HepG2 (cell line): ENCODE results near the gene UGGT1. TPM values are rescaled to one million over a fixed set of nuclear protein-coding genes. Genes with fewer than 3 reads are reported as not detected.
A peak's percentile ranks its signal among the peaks of the same experiment; 100 is the strongest.

Source experiments
- FOXM1 ChIP-seq: sonication (generic); formaldehyde crosslinking; IDR thresholded peaks from 2 replicates; pipeline ENCODE4 v1.5.0; 2020; ENCODE audit warnings: missing genetic modification reagents
- HMG20B ChIP-seq: conservative IDR thresholded peaks from 2 replicates; pipeline ENCODE4 v1.6.1; 2016; ENCODE audit warnings: missing genetic modification reagents, missing compliant biosample characterization
- JUN ChIP-seq: sonication (generic); formaldehyde crosslinking; IDR thresholded peaks from 2 replicates; pipeline ENCODE4 v1.4.0; 2020; ENCODE audit warnings: mild to moderate bottlenecking, missing genetic modification reagents
- JUND ChIP-seq: sonication (generic); formaldehyde crosslinking; IDR thresholded peaks from 2 replicates; pipeline ENCODE4 v1.8.0; 2022; ENCODE audit warnings: mild to moderate bottlenecking, missing genetic modification reagents
- POLR2G ChIP-seq: fragments of 200-400 bp; formaldehyde crosslinking; IDR thresholded peaks from 2 replicates; pipeline ENCODE4 v1.6.1; 2018; ENCODE audit warnings: mild to moderate bottlenecking, low read depth, low read length, moderate library complexity
- RBM22 ChIP-seq: fragments of 200-400 bp; formaldehyde crosslinking; optimal IDR thresholded peaks from 2 replicates; pipeline ENCODE3; 2017; ENCODE audit warnings: mild to moderate bottlenecking, low read length, moderate library complexity
- SAP130 ChIP-seq: IDR thresholded peaks from 2 replicates; pipeline ENCODE4 v1.6.1; 2016; ENCODE audit warnings: low read depth
- STAG1 ChIP-seq: sonication (generic); formaldehyde crosslinking; IDR thresholded peaks from 2 replicates; pipeline ENCODE4 v1.4.0; 2020; ENCODE audit warnings: missing genetic modification reagents
- ZNF432 ChIP-seq: sonication (generic); formaldehyde crosslinking; IDR thresholded peaks from 2 replicates; pipeline ENCODE4 v1.5.0; 2020; ENCODE audit warnings: missing genetic modification reagents, mild to moderate bottlenecking, borderline replicate concordance
- ZNF546 ChIP-seq: sonication (generic); formaldehyde crosslinking; conservative IDR thresholded peaks from 2 replicates; pipeline ENCODE4 v1.8.1; 2023; ENCODE audit warnings: mild to moderate bottlenecking, missing genetic modification reagents
- ZNF549 ChIP-seq: sonication (generic); formaldehyde crosslinking; IDR thresholded peaks from 2 replicates; pipeline ENCODE4 v1.5.0; 2020; ENCODE audit warnings: missing genetic modification reagents
- ZNF790 ChIP-seq: sonication (generic); formaldehyde crosslinking; IDR thresholded peaks from 2 replicates; pipeline ENCODE4 v1.8.0; 2022; ENCODE audit warnings: missing genetic modification reagents, mild to moderate bottlenecking, borderline replicate concordance
- polyA plus RNA-seq, 8 experiments: library from polyadenylated mRNA; depleted of rRNA in 3 of 8; stranded (reverse) in 7 of 8; unstranded in 1 of 8; fragments of >200 nt; fragmentation: Illumina TruSeq in 4 of 8; extraction: Trizol in 4 of 8; gene quantifications; 2 replicates each; pipeline versions ENCODE4 v1.2.1 to v1.2.3, GENCODE V29; 2011 to 2016; ENCODE audit warnings: low read depth in 4 of 8, missing spikeins in 1 of 8, mixed read lengths in 1 of 8; ENCODE audit not compliant: insufficient read depth in 1 of 8
- total RNA-seq, 5 experiments: library from RNA; depleted of rRNA; stranded (reverse); fragments of >200 nt; fragmentation: Illumina TruSeq; extraction: Trizol; gene quantifications; 2 replicates each; pipeline ENCODE4 v1.2.3, GENCODE V29; 2016; ENCODE audit warnings: low read depth in 1 of 5
- TF ChIP-seq, protein P1 (sequence below): IDR thresholded peaks from 2 replicates; pipeline ENCODE4 v1.6.1; 2016; ENCODE audit warnings: low read depth, missing genetic modification reagents, missing compliant biosample characterization
- TF ChIP-seq, protein P2 (sequence below): sonication (generic); formaldehyde crosslinking; IDR thresholded peaks from 2 replicates; pipeline ENCODE4 v1.9.0; 2022; ENCODE audit warnings: missing genetic modification reagents, mild to moderate bottlenecking, borderline replicate concordance
- TF ChIP-seq, protein P3 (sequence below): sonication (generic); formaldehyde crosslinking; IDR thresholded peaks from 2 replicates; pipeline ENCODE4 v1.4.0; 2020; ENCODE audit warnings: mild to moderate bottlenecking, missing genetic modification reagents

Gene UGGT1
- total and polyA plus RNA-seq, 2 of the 13 experiments (the other 11 are each of a cell fraction or from before 2014, with no cell fraction given) = 35.8 to 83.2 TPM

- TF ChIP-seq, protein P1, sequence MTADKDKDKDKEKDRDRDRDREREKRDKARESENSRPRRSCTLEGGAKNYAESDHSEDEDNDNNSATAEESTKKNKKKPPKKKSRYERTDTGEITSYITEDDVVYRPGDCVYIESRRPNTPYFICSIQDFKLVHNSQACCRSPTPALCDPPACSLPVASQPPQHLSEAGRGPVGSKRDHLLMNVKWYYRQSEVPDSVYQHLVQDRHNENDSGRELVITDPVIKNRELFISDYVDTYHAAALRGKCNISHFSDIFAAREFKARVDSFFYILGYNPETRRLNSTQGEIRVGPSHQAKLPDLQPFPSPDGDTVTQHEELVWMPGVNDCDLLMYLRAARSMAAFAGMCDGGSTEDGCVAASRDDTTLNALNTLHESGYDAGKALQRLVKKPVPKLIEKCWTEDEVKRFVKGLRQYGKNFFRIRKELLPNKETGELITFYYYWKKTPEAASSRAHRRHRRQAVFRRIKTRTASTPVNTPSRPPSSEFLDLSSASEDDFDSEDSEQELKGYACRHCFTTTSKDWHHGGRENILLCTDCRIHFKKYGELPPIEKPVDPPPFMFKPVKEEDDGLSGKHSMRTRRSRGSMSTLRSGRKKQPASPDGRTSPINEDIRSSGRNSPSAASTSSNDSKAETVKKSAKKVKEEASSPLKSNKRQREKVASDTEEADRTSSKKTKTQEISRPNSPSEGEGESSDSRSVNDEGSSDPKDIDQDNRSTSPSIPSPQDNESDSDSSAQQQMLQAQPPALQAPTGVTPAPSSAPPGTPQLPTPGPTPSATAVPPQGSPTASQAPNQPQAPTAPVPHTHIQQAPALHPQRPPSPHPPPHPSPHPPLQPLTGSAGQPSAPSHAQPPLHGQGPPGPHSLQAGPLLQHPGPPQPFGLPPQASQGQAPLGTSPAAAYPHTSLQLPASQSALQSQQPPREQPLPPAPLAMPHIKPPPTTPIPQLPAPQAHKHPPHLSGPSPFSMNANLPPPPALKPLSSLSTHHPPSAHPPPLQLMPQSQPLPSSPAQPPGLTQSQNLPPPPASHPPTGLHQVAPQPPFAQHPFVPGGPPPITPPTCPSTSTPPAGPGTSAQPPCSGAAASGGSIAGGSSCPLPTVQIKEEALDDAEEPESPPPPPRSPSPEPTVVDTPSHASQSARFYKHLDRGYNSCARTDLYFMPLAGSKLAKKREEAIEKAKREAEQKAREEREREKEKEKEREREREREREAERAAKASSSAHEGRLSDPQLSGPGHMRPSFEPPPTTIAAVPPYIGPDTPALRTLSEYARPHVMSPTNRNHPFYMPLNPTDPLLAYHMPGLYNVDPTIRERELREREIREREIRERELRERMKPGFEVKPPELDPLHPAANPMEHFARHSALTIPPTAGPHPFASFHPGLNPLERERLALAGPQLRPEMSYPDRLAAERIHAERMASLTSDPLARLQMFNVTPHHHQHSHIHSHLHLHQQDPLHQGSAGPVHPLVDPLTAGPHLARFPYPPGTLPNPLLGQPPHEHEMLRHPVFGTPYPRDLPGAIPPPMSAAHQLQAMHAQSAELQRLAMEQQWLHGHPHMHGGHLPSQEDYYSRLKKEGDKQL = no peak
- TF ChIP-seq ZNF549 (CRISPR knock-in tag) (no peak), ZNF432 (CRISPR knock-in tag) (no peak), HMG20B (CRISPR knock-in tag) (no peak), STAG1 (no peak), FOXM1 (CRISPR knock-in tag) (no peak), RBM22 (no peak), ZNF790 (CRISPR knock-in tag) (peak; percentile 49; the same call in 1 of the 2 replicates), JUN (CRISPR knock-in tag) (no peak), POLR2G (no peak), ZNF546 (CRISPR knock-in tag) (no peak; the same call in 1 of the 2 replicates), SAP130 (CRISPR knock-in tag) (no peak), JUND (CRISPR knock-in tag) (no peak)
- TF ChIP-seq, protein P2, sequence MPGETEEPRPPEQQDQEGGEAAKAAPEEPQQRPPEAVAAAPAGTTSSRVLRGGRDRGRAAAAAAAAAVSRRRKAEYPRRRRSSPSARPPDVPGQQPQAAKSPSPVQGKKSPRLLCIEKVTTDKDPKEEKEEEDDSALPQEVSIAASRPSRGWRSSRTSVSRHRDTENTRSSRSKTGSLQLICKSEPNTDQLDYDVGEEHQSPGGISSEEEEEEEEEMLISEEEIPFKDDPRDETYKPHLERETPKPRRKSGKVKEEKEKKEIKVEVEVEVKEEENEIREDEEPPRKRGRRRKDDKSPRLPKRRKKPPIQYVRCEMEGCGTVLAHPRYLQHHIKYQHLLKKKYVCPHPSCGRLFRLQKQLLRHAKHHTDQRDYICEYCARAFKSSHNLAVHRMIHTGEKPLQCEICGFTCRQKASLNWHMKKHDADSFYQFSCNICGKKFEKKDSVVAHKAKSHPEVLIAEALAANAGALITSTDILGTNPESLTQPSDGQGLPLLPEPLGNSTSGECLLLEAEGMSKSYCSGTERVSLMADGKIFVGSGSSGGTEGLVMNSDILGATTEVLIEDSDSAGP (CRISPR knock-in tag) = no peak
- TF ChIP-seq, protein P3, sequence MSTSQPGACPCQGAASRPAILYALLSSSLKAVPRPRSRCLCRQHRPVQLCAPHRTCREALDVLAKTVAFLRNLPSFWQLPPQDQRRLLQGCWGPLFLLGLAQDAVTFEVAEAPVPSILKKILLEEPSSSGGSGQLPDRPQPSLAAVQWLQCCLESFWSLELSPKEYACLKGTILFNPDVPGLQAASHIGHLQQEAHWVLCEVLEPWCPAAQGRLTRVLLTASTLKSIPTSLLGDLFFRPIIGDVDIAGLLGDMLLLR (CRISPR knock-in tag) = no peak
Observed at GRCh38 chr2:128178149-128178649, 87.2 kb downstream of the UGGT1 start (continued).
